SK-N-MC (cell line): ENCODE data around the gene SEMA3A.

Source experiments
- EZH2 ChIP-seq: fragments of 200-600 bp; sonication (generic); IDR thresholded peaks from one replicate; pipeline ENCODE4 v1.6.1; 2017; ENCODE audit warnings: antibody characterized with exemption
- POLR2AphosphoS5 ChIP-seq: IDR thresholded peaks from 2 replicates; pipeline ENCODE4 v1.6.1; 2012; ENCODE audit warnings: mild to moderate bottlenecking, low read depth, low read length, borderline replicate concordance

GRCh38 chr7:84009051-84009450, 185.5 kb downstream of the SEMA3A start:
- TF ChIP-seq EZH2 (no peak), POLR2AphosphoS5 (no peak)
